HG03280 (cell line): ENCODE results near the gene TUBB3.

ENCODE experiments used
- ATAC-seq: cut with Tn5 transposase; IDR thresholded peaks from one replicate; pipeline ENCODE4 v1.9.1; 2021; ENCODE audit warnings: mild to moderate bottlenecking, moderate library complexity; ENCODE audit not compliant: unreplicated experiment

TUBB3 gene

DNA sequence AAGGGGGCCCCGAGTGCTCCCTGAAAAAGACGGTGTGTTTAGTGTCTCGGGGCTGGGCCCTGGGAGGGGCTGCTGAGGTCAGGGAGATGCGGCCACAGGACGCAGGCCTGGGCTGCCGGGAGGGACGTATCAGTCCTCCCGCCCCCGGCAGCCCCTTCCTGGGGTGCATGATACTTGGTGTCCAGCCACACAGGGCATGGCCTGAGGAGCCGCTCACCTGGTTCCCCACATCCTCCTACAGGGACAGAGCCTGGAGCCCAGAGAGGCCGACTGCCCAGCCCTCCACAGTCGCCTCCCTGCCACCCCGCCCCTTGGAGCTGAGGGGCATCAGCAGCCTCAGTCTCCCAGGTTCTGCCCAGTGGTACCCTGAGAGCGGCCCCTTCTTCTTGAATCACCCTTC, 13.4 kb downstream of the TUBB3 start:
- ATAC-seq = no peak

DNA sequence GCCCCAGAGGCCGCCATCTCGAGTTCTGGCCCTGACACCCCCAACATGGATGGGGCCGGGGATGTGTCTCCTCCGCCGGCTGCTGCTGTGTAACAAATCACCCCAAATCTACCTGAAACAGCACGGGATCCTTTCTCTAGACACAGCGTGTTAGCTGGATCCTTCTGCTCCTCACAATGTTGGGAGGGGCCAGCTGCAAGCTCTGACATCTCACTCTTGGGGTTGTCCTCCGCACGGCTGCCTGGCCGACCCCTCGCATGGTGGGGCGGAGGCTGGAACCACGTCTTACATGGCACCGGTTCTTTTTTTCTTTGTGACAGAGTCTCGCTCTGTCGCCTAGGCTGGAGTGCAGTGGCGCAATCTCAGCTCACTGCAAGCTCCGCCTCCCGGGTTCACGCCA, 13.8 kb downstream of the TUBB3 start:
- ATAC-seq = no peak

GRCh38 chr16:89938175-89938885, 15.2 kb downstream of the TUBB3 start:
- no peak for ATAC-seq

- no peak for ATAC-seq
Measured at GRCh38 chr16:89944773-89945172, 21.6 kb downstream of the TUBB3 start.

- ATAC-seq = no peak
Measured at GRCh38 chr16:89945654-89946053, 22.5 kb downstream of the TUBB3 start.

DNA sequence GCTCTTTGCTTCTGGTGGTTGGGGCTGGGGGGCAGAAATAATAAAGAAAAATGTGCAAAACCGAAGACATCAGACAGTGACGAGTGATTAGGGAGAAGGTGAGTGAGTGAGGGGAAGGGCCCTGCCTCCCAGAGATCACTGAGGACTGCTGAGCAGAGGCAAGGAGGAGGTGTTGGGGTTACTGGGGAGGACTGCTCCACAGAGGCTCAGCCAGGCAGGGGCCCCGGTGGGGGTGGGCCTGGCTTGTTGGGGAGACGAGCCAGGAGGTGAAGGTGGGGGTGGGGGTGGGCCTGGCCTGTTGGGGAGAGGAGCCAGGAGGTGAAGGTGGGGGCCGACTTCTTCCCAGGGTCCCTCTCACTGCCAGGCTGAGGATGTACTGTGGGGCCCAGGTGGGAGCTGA, 23.4 kb downstream of the TUBB3 start:
- ATAC-seq = no peak

GRCh38 chr16:89949121-89949742, 26.1 kb downstream of the TUBB3 start:
- ATAC-seq = no peak

DNA sequence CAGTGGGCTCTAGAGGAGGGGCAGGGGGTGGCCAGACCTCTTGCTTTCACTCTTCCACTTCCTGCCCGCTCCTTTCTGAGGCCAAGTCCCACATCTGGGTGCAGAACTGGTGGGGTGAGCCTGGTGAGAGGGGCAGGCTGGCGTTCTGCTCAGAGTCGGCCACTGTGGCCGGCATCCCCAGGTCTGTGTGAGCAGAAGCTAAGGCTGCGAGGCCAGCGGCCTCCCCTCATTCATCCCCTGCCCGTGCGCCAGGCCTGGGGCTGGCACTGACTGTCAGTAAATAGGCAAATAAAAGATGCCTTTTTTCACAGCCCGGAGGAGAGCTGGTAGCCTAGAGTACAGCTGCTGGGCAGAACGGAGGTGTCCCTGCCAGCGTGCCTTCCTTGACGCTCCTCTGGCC, 26.6 kb downstream of the TUBB3 start:
- no peak for ATAC-seq

DNA sequence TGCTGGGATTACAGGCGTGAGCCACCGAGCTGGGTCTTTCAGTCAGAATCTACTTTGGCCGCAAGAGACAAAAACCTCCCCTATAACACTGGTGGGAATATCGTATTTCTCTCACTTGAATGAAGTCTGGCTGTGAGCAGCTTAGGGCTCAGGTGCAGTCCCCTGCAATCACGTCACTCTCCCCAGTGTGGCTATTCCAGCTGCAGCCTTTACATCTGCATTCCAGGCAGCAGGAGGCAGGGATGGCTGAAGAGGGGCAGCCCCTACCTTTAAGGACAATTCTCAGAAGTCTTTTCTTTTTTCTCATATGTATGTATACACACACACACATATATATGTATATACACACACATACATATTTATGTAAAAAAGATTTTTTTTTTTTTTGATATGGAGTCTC, 28.4 kb downstream of the TUBB3 start:
- ATAC-seq = no peak

GRCh38 chr16:89952049-89952448, 28.9 kb downstream of the TUBB3 start:
- ATAC-seq = no peak

DNA sequence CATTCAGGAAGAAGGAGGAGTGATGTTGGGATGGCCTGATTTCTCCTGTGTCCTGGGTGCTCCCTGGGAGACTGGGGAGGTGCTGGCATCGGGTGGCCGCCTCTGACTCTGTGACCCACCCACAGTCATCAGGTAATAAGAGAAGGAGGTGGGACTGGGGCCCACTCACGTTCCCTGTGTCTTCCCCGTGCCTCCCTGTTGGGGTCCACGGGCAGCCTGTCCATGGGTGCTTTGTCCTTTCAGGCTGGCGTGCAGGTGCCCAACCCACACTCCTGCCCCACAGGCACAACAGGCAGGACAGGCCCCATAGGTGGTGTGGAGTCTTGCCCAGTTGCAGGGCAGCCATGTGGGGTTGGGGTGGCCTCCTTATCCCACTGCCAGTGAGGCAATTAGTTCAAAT, 29.4 kb downstream of the TUBB3 start:
- ATAC-seq = no peak

DNA sequence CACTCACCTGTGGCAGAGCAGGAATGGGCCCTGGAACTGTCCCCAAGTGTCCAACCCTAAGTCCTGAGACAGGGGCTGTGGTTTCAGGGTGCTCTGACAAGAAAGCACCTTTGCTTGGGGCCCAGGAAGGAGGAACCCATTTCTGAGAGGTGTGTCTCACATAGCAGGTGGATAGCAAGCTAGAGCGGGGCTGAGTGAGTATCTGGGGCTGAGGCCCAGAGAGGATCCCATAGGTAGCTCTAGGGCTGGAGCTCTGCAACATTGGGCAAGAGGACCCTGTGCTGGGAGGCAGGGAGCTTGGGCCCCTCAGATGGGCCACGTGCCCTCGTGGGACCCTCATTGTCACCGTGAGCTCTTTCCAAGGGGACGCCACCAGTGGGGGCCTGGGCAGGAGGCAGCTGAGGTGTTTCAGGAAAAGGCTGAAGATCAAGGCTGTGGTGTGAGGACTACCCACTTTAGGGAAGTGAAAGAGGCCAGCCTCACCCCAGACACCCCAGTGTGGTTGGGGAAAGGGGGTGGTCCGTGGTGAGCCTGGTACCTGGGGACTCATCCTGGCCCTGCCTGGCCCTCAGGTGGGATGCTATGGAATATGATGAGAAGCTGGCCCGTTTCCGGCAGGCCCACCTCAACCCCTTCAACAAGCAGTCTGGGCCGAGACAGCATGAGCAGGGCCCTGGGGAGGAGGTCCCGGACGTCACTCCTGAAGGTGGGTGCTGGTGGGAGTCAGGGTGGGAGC, 30.7 kb downstream of the TUBB3 start:
- ATAC-seq = no peak

DNA sequence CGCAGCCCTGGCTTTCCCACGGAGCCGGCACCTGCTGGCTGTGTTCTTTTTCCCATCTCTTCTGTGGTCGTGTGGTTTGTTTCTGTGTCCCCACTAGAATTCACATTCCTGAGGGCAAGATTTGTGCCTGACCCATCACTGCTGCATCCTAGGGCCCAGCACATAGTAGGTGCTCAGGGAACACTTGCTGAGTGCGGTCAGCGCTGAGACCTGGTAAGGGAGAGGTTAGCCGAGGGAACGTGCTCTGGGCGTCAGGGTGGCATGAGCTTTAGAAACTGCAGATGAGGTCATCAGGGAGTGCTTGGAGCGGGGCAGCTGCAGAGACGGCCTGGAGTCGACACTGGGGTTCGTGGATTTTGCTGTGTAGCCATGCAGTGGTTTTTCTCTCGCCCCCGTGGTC, 31.3 kb downstream of the TUBB3 start:
- ATAC-seq = no peak

- no peak for ATAC-seq
Measured at GRCh38 chr16:89955001-89955685, 32.0 kb downstream of the TUBB3 start.

GRCh38 chr16:89956505-89957215, 33.5 kb downstream of the TUBB3 start:
- no peak for ATAC-seq

DNA sequence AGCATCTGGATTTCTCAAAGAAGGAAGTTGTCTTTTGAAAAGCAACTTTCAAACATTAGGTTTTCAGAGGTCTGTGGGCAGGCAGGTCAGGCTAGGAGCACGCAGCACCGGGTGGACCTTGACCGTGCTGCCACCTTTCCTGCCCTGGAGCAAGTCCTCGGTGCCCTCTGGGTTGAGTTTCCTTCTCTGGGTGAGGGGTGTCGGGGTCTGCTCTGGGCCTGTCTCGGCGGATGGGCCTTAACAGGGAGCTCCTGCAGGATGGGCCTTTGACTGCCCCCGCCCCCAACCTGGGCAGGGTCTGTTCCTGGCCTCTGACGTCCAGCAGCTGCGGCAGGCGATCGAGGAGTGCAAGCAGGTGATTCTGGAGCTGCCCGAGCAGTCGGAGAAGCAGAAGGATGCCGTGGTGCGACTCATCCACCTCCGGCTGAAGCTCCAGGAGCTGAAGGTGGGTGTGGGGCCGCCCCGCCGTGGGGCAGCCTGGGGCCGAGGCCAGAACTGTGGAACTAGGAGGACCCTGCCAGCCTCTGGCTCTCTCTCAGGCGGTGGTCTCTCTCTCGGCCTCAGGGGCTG, 34.2 kb downstream of the TUBB3 start:
- ATAC-seq = no peak

DNA sequence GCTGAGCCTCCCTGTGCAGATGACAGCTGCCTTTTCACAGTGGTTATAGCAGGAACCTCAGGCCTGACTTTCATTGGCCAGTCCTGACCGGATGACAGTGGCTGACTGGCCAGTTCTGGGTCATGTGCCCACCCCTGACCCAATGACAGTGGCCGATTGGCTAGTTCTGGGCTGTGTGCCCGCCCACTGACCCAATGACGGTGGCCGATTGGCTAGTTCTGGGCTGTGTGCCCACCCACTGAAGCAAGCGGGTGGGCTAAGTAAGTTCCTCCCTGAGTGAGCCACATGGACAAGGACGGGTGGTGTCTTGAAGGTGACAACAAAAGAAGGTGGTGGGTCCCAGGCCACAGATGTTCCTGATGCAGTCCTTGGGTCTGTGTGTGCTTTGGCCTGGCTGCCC, 34.9 kb downstream of the TUBB3 start:
- no peak for ATAC-seq

DNA sequence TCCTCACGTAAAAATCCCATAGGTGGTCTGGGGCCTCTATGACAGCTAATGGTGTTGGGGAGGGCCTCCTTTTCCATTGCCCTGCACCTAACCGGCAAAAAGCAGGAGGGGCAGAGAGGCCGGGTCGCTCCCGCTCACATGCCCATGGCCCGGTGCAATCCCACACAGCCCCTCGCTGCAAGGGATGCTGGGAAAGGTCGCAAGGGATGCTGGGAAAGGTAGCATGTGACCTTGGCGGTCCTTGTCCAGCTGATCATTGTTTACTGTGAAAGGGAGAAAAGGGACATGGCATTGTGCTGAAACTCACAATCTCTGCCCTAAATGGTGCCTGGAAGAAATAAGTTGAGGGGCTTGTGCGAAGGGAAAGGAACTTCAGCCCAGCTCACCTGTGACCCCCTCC, 35.5 kb downstream of the TUBB3 start:
- ATAC-seq = no peak

GRCh38 chr16:89960966-89961365, 37.8 kb downstream of the TUBB3 start:
- no peak for ATAC-seq

GRCh38 chr16:89961920-89962319, 38.8 kb downstream of the TUBB3 start:
- no peak for ATAC-seq
